M059J (cell line): ENCODE results near the gene WNT9B. TPM values are rescaled to one million over a fixed set of nuclear protein-coding genes. Genes with fewer than 3 reads are reported as not detected.

Experiments
- DNase-seq: peaks from one replicate; pipeline ENCODE4 v3.0.0-alpha.2; 2012; ENCODE audit warnings: low read depth
- total RNA-seq: library from RNA; depleted of rRNA; stranded (reverse); fragments of >200 nt; shearing (Covaris generic); gene quantifications from 2 replicates; pipeline ENCODE4 v1.2.3, GENCODE V29; 2014

WNT9B gene
- total RNA-seq, 1 experiment from 2014 or later: not detected

GRCh38 chr17:46853896-46854444 lies 2.6 kb downstream of the WNT9B start:
- peak; percentile 50 for DNase-seq

DNA sequence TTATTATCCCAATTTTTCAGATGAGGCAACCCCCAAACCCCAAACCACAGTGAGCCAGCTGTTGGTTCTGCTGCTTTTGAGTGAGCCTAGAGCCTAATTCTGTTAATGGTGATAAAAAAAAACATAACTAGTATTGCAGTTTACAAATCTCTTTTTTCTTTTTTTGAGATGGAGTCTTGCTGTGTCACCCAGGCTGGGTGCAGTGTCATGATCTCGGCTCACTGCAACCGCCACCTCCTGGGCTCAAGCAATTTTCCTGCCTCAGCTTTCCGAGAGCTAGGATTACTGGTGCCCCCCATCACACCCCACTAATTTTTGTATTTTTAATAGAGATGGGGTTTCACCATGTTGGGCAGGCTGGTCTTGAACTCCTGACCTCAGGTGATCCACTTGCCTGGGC lies 3.1 kb downstream of the WNT9B start:
- no peak for DNase-seq

DNA sequence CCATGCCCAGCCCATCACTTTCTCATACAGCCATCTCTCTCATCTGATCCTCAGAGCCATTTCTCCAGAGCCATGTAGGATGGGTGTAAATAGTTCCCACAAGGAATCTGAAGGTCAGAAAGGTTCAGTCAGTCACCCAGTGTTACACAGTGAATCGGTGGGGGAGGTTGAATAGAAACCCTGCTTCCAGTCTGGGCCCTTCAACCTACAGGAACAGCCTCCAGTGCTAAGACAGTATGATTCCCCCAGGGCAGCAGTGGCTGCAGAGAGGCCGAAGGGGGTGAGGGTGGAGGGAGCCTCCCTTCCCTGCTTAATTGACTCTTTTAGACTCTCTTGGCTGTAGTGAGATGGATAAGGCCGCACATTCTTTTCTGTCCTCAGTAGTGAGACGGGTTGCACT lies 3.6 kb downstream of the WNT9B start:
- DNase-seq: no peak

DNA sequence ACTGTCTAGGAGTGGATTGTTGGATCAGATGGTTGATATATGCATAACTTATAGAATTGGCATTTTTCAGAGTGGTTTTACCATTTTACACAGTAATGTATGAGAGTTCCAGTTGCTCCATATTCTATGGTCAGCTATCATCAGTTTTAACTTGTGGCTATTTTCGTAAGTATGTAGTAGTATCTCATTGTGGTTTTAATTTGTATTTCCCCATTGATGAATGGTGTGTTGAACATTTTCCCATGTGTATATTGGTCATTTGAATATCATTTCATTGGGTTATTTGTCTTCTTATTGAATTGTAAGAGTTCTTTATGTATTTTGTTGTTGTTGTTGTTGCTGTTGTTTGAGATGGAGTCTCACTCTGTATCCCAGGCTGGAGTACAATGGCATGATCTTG lies 6.2 kb downstream of the WNT9B start:
- no peak for DNase-seq

DNA sequence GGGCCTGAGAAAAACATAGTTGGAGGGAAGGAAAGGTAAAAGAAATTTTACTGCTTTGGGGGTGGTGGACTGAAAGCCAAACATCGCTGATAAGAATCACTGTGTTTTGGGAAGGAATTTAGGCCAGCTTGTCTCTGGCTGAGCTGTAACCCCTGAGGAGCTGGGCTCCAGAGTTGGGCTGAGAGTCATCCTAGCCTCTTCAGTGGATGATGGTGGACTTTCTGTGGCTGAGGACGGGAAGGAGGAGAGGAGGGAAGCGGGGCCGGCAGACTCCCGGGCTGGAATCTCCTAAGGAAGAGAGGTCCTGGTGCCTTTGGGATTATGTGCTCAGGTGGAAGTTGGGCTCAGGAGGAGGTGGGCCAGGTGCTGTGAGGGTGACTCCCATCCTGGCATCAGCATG lies 8.6 kb downstream of the WNT9B start:
- no peak for DNase-seq

DNA sequence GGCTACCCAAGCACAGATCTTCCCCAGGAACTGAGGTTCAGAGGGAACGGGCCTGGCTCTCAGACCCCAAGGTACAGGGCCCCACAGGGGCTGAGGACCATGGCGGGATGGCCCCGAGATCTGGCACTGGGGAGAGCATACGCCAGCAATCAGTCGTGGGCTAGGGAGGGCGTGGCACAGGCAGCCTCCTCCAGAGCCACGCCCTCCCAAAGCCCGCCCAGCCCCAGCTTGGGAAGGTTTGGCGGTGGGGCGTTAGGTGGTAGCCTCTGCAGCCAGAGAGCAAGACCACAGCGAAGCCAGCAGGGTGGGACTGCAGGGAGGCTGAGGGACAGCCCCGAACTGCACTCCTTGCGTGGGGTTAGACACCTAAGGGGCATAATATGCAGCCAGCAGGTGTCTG lies 11.6 kb downstream of the WNT9B start:
- no peak for DNase-seq

DNA sequence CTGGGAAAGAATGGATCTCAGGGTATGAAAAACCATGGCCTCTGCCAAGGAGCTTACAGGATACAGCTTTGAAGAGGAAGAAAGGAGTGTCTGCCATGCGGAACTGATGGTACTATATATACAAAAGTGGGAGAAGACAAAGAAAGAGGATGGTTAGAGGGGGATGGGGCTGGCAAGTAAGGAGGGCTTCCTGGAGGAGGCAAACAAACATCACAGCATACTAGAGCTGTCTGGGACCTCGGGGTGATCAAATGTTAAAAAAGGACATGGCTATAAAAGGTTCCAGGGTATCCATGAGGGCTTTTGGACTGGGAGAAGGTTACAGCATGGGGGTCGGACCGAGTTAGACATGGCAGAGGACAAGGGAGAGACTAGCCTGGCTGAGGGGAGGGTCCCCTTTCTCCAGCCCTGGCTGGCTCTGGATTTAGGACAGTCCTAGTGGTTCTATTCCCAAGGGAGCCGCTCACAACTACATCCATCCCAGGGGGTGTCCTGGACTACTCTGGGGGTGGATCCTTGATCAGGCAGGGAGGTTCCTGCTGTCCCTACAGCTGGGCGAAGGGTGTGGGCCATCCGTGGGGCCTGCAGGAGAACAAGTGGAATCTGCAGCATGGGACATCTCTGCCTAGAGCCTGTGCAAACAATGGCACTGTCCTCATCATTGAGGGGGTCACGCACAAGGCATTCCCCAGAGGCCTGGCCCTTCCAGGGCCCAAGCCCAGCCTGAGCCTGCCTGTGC lies 12.2 kb downstream of the WNT9B start:
- DNase-seq: no peak

GRCh38 chr17:46865100-46865499 lies 13.7 kb downstream of the WNT9B start:
- peak; percentile 40 for DNase-seq

DNA sequence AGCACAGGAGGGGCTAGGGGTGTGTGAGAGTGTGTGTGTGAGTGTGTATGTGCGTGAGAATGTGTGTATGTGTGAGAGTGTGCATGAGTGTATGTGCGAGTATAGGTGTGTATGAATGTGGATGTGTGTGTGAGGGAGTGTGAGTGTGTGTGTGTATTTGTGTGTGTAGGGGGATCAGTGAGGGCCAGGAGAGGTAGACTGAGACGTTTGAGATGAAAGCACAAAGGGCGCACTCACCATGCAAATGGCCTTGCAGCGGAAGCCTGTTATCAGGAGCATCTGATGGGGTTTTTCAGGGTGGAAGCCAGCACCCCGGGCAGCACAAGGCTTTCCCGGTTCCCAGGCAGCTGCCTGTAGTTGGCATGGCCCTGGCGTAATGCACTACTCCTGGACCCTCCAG lies 14.9 kb downstream of the WNT9B start:
- DNase-seq: no peak

GRCh38 chr17:46866747-46867146 lies 15.4 kb downstream of the WNT9B start:
- DNase-seq: no peak

DNA sequence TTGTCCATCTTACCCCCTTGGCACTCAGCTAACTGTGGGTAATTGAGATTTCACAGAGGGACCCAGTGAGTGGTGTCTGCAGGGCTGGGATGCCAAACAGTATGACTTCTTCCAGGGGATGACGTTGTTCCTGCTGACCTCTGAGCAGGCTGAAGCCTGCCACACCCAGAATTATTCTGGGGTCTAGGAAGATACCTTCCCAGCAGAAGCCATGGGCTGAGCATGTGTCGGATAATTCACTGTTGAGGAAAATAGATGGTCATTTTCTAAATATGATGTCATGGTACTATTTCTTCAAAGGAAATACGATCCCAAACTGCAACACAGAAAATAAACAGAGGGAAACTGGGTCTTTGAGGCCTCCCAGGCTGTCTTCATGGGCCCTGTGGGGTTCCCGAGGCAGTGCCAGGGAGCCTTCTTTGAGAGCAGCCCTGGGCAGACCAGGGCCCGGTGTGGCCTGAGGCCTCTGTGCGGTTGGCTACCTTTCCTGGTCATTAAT lies 17.4 kb downstream of the WNT9B start:
- DNase-seq: peak; percentile 12

DNA sequence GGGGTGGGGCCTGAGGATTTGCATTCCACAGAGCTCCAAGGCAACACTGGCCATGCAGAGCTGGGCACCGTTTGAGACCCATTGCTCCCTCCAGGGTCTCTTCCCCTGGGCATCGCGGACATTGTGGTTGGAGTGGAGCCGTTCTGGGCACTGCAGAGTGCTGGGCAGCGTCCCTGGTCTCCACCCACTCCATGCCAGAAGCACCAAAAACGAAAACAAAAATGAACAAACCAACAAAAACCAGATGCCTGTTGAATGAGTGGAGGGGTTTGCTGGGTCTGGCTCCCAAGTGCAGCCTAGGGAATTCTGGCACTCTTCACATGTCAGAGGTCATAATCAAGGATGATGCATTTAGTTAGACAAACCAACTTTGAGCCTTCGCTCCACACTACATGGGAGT lies 17.9 kb downstream of the WNT9B start:
- no peak for DNase-seq

DNA sequence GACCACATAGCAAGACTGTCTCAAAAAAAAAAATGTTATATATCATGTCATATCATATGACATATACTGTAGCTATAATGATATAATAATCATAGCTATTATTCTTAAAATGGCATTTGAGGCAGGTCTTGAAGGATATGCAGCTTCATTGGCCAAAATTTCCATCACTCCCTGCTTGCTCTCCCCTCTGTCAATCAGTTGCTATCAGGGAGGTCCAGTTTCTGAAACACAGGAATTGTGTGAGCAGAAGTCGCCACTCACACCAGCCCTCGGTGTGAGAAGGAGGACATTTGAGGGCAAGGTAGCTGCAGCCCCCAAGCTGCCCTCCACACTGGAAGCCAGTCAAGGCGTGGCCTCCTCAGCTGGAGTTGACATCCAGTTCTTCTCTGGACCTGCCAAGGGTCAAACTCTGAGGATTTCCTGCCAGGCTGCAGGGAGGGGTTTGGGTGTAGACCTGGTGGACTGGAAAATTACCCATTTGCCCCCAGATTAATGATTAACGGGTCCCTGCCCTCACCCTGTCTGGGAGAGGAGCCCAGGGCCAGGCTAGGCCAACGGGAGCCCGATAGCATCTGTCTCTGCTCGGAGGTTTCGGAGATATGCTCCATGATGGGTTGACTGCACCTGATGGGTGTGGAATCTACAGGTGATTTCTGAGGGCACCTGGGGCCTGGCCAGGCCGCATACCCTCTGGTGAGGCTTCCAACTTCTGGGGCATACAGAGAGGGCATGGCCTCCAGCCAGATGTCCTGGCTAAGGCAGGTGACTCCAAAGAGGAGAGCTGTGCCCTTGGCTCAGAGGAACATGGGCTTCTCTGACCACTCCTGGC lies 18.8 kb downstream of the WNT9B start:
- no peak for DNase-seq

GRCh38 chr17:46872421-46872820 lies 21.0 kb downstream of the WNT9B start:
- no peak for DNase-seq

- no peak for DNase-seq
Observed at GRCh38 chr17:46873941-46874645, 22.7 kb downstream of the WNT9B start.

DNA sequence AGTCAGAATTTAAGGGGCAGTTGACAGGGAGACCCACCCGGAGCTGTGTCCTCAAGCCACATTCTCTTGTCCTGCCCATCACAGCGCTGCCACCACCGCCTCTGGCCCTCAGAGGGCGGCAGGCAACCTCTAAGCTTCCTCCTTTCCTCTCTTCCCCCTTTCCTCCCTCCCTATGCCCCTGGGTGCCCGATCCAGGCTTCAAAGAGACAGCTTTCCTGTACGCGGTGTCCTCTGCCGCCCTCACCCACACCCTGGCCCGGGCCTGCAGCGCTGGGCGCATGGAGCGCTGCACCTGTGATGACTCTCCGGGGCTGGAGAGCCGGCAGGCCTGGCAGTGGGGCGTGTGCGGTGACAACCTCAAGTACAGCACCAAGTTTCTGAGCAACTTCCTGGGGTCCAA lies 23.5 kb downstream of the WNT9B start:
- no peak for DNase-seq

- DNase-seq: no peak
Observed at GRCh38 chr17:46875849-46876352, 24.5 kb downstream of the WNT9B start.

DNA sequence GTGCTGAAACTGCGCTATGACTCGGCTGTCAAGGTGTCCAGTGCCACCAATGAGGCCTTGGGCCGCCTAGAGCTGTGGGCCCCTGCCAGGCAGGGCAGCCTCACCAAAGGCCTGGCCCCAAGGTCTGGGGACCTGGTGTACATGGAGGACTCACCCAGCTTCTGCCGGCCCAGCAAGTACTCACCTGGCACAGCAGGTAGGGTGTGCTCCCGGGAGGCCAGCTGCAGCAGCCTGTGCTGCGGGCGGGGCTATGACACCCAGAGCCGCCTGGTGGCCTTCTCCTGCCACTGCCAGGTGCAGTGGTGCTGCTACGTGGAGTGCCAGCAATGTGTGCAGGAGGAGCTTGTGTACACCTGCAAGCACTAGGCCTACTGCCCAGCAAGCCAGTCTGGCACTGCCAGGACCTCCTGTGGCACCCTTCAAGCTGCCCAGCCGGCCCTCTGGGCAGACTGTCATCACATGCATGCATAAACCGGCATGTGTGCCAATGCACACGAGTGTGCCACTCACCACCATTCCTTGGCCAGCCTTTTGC lies 25.0 kb downstream of the WNT9B start:
- DNase-seq: peak; percentile 20

DNA sequence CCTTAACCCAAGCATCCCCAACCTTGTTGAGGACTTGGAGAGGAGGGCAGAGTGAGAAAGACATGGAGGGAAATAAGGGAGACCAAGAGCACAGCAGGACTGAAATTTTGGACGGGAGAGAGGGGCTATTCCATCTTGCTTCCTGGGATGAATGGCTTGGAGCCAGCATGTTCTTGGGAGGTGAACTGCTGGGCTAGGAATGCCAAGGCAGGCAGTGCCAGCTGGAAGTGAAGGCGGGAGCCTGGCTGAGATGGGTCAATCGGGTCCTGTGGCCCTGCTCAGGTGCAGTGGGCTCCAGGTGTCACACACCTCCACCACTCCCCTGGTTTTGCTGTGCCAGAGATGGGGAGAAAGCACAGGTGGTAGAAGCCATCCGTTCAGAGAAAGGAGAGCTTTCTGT lies 25.5 kb downstream of the WNT9B start:
- no peak for DNase-seq

DNA sequence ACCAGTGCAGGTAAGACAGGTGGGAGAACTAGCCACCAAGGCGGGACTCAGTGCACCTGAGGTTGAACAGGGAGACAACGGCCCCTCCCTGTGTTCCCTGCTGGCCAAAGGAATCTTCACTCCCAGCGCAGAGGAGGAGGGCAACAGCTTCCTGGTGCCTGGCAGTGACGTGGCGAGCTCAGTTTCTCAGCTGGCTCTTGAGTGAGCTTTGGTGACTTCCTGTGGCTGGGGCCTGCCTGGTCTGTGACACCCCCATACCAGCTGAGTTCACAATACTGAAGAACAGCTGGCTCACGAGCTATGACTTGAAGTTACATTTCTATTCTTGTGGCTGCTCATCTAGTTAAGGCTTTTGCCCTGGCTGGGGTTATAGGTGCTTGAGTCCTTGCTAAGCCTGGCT lies 26.1 kb downstream of the WNT9B start:
- DNase-seq: no peak

- no peak for DNase-seq
Observed at GRCh38 chr17:46878055-46878454, 26.7 kb downstream of the WNT9B start.

DNA sequence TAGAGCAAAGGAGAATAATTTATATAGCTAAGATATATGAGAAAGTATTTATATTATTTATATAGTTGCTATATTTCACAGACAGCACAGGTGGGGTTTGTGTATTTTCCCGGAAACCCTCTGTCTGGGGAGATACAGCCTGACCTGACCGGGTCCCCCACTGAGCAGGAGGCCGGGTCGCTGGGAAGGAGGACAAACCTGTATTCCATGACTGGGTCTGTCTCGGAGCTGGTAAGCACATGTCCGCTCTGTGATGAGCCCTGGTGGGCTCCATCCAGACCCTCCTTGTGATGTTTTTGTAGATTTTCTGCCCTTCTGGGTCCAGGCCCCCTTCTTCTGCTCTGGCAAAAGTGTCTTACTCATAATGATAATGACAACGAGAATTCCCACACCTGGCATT lies 27.7 kb downstream of the WNT9B start:
- DNase-seq: no peak
